Vagina (tissue), 2 donors: ENCODE results near the gene RAB27A. TPM values are rescaled to one million over a fixed set of nuclear protein-coding genes. Genes with fewer than 3 reads are reported as not detected.

Experiments
- DNase-seq, 2 donors: peaks; one replicate each; pipeline ENCODE4 v3.0.0-alpha.2; 2017; ENCODE audit errors: extremely low spot score in 2 of 2
- H3K27ac ChIP-seq: fragments of 200-600 bp; sonication (generic); one replicate; pipeline ENCODE4 v1.5.1; 2019
- H3K27me3 ChIP-seq: fragments of 200-600 bp; sonication (generic); one replicate; pipeline ENCODE4 v1.5.1; 2019
- H3K36me3 ChIP-seq, 2 donors: fragments of 200-600 bp; sonication (generic); one replicate each; pipeline ENCODE4 v1.5.1; 2017 to 2019
- H3K4me1 ChIP-seq: fragments of 200-600 bp; sonication (generic); one replicate; pipeline ENCODE4 v1.5.1; 2019
- H3K4me3 ChIP-seq, 2 donors: fragments of 200-600 bp; sonication (generic); 1 replicate in 1 of 2; 2 replicates in 1 of 2; pipeline ENCODE4 v1.5.1; 2016 to 2019
- H3K9me3 ChIP-seq: fragments of 200-600 bp; sonication (generic); one replicate; pipeline ENCODE4 v1.5.1; 2019
- POLR2A ChIP-seq, 2 donors: fragments of 450-650 bp; IDR thresholded peaks; one replicate each; pipeline ENCODE4 v1.6.1; 2017; ENCODE audit warnings: antibody characterized with exemption in 2 of 2, mild to moderate bottlenecking in 2 of 2, moderate library complexity in 2 of 2
- POLR2AphosphoS5 ChIP-seq, 2 donors: sonication (generic); formaldehyde crosslinking; IDR thresholded peaks; one replicate each; pipeline ENCODE4 v1.9.0; 2017; ENCODE audit warnings: antibody characterized with exemption in 2 of 2, mild to moderate bottlenecking in 2 of 2, low read depth in 1 of 2; ENCODE audit not compliant: insufficient read depth in 1 of 2
- intact Hi-C: fragments of 100-400 bp; cut with DNase I; formaldehyde crosslinking; loops from one replicate; pipeline ENCODE4 v1.15.1; 2023
- total RNA-seq: library from RNA; depleted of rRNA; stranded (reverse); fragments of >200 nt; gene quantifications from one replicate; pipeline ENCODE4 v1.2.3, GENCODE V29; 2016
- TF ChIP-seq, protein P1 (sequence below), 3 experiments: fragments of 450-650 bp in 2 of 3; fragments of 200-600 bp in 1 of 3; sonication (generic) in 1 of 3; IDR thresholded peaks; one replicate each; pipeline ENCODE4 v1.5.1; 2017 to 2019; ENCODE audit warnings: antibody characterized with exemption in 3 of 3, mild to moderate bottlenecking in 2 of 3, moderate library complexity in 2 of 3

RAB27A gene
- total RNA-seq, 1 donor from 2014 or later: 29.5 TPM

DNA sequence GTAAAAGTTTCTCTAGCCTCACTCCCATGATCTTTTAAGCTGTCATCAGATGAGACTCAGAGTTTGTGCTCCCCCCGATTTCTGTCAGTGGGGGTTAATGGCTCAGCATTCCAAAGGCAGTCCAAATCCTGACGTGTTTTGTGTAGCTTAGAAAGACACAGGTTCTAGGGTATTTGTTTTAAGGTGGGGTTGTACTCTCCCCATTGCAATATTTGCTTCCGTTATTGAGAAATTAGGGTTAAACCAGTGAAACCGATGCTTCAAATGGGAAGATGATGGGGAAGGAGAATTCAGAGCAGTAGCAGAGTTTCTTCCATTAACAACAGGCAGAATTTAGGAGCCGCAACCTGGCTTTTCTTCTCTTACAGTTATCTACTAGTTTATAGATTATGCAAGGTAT, 32.9 kb upstream of the RAB27A start:
- intact Hi-C loops: no loop called here
- H3K9me3 ChIP-seq: no peaks in the 10 kb centered on the region
- H3K27ac ChIP-seq: no peak overlapping the region
- no peaks in the 10 kb centered on the region for H3K27me3 ChIP-seq
- no peak for DNase-seq
- no peak overlapping the region for H3K4me3 ChIP-seq
- TF ChIP-seq, protein P1, sequence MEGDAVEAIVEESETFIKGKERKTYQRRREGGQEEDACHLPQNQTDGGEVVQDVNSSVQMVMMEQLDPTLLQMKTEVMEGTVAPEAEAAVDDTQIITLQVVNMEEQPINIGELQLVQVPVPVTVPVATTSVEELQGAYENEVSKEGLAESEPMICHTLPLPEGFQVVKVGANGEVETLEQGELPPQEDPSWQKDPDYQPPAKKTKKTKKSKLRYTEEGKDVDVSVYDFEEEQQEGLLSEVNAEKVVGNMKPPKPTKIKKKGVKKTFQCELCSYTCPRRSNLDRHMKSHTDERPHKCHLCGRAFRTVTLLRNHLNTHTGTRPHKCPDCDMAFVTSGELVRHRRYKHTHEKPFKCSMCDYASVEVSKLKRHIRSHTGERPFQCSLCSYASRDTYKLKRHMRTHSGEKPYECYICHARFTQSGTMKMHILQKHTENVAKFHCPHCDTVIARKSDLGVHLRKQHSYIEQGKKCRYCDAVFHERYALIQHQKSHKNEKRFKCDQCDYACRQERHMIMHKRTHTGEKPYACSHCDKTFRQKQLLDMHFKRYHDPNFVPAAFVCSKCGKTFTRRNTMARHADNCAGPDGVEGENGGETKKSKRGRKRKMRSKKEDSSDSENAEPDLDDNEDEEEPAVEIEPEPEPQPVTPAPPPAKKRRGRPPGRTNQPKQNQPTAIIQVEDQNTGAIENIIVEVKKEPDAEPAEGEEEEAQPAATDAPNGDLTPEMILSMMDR (IDR thresholded peaks at IDR 0.05): no peak
- TF ChIP-seq POLR2A (IDR thresholded peaks at IDR 0.05) (no peak), POLR2AphosphoS5 (IDR thresholded peaks at IDR 0.05; ENCODE audit: insufficient read depth in 1 of 2, low read depth in 1 of 2) (no peak)
- peaks cover 23% of the 10 kb centered on the region for H3K4me1 ChIP-seq
- no peaks in the 10 kb centered on the region for H3K36me3 ChIP-seq

DNA sequence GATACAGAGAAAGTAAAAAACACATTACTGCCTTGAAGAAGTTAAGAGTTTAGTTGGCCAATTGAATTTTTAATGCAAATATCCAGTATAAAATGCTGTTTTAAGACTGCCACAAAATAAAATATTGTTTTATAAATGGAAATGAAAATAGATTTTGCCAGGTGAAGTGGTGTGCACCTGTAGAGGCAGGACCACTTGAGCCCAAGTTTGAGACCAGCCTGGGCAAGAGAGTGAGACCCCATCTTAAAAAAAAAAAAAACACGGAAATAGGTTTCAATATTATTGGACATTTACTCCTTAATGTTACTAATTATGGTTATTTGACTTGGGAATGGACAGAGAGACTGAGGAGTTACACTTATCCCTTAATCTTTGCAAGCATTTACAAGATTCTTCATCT, 31.4 kb upstream of the RAB27A start:
- H3K27me3 ChIP-seq: no peaks in the 10 kb centered on the region
- intact Hi-C loops: no loop called here
- TF ChIP-seq POLR2AphosphoS5 (IDR thresholded peaks at IDR 0.05; ENCODE audit: insufficient read depth in 1 of 2, low read depth in 1 of 2) (no peak), POLR2A (IDR thresholded peaks at IDR 0.05) (no peak)
- TF ChIP-seq, protein P1 (IDR thresholded peaks at IDR 0.05): no peak

DNA sequence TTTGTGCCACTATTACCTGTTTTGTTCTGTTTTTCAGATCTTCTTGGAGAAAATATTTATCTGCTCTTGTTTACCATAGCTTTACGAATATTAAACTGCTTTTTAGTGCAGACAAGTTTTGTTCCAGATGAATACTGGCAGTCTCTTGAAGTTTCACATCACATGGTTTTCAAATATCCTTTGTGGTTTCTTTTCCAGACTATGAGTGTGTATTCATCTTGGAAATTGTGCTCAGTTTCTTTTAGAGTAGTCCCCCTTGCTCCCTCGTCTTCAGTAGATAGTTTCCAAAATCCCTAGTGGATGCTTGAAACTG, 30.6 kb upstream of the RAB27A start:
- Histone ChIP-seq H3K27me3 (no peaks in the 10 kb centered on the region), H3K27ac (no peak overlapping the region), H3K36me3 (no peaks in the 10 kb centered on the region), H3K4me1 (peaks cover 32% of the 10 kb centered on the region), H3K9me3 (no peaks in the 10 kb centered on the region), H3K4me3 (peak overlapping the region in 1 of 2 donors; percentile 69)
- TF ChIP-seq, protein P1 (IDR thresholded peaks at IDR 0.05): no peak
- no peak for TF ChIP-seq POLR2A (IDR thresholded peaks at IDR 0.05)
- TF ChIP-seq POLR2AphosphoS5 (IDR thresholded peaks at IDR 0.05; ENCODE audit: insufficient read depth in 1 of 2, low read depth in 1 of 2): no peak
- intact Hi-C loops: no loop called here
- no peak for DNase-seq

More for the DNA sequence above, 31.4 kb upstream of the RAB27A start:
- no peaks in the 10 kb centered on the region for H3K36me3 ChIP-seq
- no peak for DNase-seq
- no peak overlapping the region for H3K27ac ChIP-seq
- peaks cover 32% of the 10 kb centered on the region for H3K4me1 ChIP-seq
- H3K4me3 ChIP-seq: no peak overlapping the region
- H3K9me3 ChIP-seq: no peaks in the 10 kb centered on the region

DNA sequence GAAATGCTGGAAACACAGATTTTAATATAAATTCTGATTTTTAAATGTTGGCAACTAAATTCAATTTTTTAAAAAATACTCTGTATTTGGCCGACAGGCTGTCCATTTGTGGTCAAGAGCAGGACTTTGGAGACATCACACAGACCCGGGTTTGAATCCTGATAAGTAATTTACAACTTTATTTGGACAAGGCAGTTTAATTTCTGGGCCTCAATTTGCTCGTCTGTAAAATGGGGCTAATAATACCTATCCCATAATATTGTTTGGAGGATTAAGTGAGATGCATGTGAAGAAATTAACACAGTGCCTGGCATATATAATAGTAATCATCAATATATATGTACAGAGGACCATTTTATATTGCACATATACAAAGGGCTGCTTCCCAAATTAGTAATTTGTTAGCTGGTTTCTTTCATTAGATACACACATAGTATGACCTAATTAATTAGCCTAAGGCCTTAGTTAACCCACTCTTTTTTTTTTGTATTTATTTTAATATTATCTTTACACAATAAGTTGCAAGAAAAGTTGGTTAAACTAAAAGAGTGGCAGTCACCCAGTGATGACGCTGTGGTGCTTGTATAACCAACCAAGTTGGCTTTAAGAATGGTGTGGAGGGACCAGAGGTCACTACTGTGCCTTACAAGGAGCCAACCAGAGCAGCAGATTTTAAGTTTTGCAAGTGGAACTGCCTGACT, 30.1 kb upstream of the RAB27A start:
- peaks cover 32% of the 10 kb centered on the region for H3K4me1 ChIP-seq
- intact Hi-C loops: no loop called here
- H3K27me3 ChIP-seq: no peaks in the 10 kb centered on the region
- H3K9me3 ChIP-seq: no peaks in the 10 kb centered on the region
- H3K36me3 ChIP-seq: no peaks in the 10 kb centered on the region
- TF ChIP-seq, protein P1 (IDR thresholded peaks at IDR 0.05): no peak
- no peak for TF ChIP-seq POLR2A (IDR thresholded peaks at IDR 0.05)
- no peak for TF ChIP-seq POLR2AphosphoS5 (IDR thresholded peaks at IDR 0.05; ENCODE audit: insufficient read depth in 1 of 2, low read depth in 1 of 2)
- no peak for DNase-seq
- H3K27ac ChIP-seq: peak overlapping the region; percentile 73
- peak overlapping the region; percentile 69 to 80 for H3K4me3 ChIP-seq
